SK-N-SH (cell line): ENCODE measurements around the gene ZNF891.

Experiments
- CHD2 ChIP-seq: fragments of 150-350 bp; IDR thresholded peaks from 2 replicates; pipeline ENCODE4 v1.6.1; 2018; ENCODE audit warnings: low read length; ENCODE audit not compliant: partially characterized antibody
- TEAD4 ChIP-seq: IDR thresholded peaks from 2 replicates; pipeline ENCODE4 v1.4.0; 2012; ENCODE audit warnings: mild to moderate bottlenecking, borderline replicate concordance; ENCODE audit not compliant: insufficient read depth
- YY1 ChIP-seq: IDR thresholded peaks from 2 replicates; pipeline ENCODE4 v1.4.0; 2012; ENCODE audit warnings: low read depth, mild to moderate bottlenecking

DNA sequence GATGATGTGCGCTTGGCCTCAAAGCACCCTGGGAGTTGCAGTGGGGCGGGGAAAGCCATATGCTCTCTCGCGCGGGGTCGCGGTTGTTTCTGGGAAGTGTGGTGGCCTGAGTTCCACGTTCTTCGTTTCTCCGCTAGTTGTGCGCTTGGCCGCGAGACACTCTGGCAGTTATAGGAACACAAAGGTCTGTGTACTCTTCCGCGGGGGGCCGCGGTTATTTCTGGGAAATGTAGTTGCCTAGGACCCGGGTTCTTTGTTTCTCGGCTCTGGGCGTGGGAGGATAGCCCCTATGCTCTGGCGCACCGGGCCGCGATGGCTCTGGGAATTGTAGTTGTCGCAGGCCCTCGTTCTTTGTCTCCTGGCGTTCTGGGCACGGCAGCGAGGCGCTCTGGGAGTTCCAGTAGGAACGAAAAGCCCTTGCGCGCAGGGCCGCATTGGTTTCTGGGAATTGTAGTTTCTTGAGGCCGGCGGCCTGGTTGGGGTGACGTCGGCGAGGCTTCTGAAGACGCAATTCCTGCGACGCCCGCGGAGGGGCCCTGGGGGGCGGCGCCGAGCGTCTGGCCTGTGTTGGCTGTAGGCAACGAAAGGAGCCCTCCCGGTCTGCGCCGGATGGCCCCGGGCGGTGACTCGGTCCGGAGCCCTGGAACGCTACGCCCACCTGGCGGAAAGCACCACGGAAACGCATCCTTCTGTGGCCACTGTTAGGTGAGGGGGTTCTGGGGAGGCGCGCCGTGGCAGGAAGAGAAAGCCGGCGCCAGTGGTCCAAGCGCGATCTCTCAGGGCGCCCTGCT lies 49.5 kb downstream of the ZNF891 start, which contains the start of gene ZNF140:
- no peak; the same call in 1 of the 2 replicates for TF ChIP-seq YY1
- peak; percentile 35 for TF ChIP-seq CHD2
- no peak for TF ChIP-seq TEAD4
